Hepatocyte (in vitro differentiated cells): ENCODE results near the gene AMBRA1. TPM values are rescaled to one million over a fixed set of nuclear protein-coding genes. Genes with fewer than 3 reads are reported as not detected.

ENCODE experiments used
- DNase-seq: peaks from one replicate; pipeline ENCODE4 v3.0.0-alpha.2; 2016; ENCODE audit warnings: low spot score
- H2AFZ ChIP-seq: fragments of 200-600 bp; sonication (generic); 2 replicates; pipeline ENCODE4 v1.6.0; 2016; ENCODE audit warnings: antibody characterized with exemption, mild to moderate bottlenecking
- H3K27ac ChIP-seq: fragments of 200-600 bp; sonication (generic); 2 replicates; pipeline ENCODE4 v1.5.1; 2016; ENCODE audit warnings: mild to moderate bottlenecking
- H3K27me3 ChIP-seq: fragments of 200-600 bp; sonication (generic); 2 replicates; pipeline ENCODE4 v1.6.1; 2016
- H3K36me3 ChIP-seq: fragments of 200-600 bp; sonication (generic); replicated peaks from 2 replicates; pipeline ENCODE4 v1.5.1; 2016; ENCODE audit warnings: low read depth; ENCODE audit not compliant: insufficient read depth
- H3K4me1 ChIP-seq: fragments of 200-600 bp; sonication (generic); 2 replicates; pipeline ENCODE4 v1.5.1; 2016; ENCODE audit warnings: mild to moderate bottlenecking, moderate library complexity; ENCODE audit not compliant: insufficient read depth
- H3K4me2 ChIP-seq: fragments of 200-600 bp; sonication (generic); 2 replicates; pipeline ENCODE4 v1.6.0; 2016
- H3K4me3 ChIP-seq: fragments of 200-600 bp; sonication (generic); 2 replicates; pipeline ENCODE4 v1.5.1; 2016; ENCODE audit warnings: mild to moderate bottlenecking
- H3K79me2 ChIP-seq: fragments of 200-600 bp; sonication (generic); 2 replicates; pipeline ENCODE4 v1.6.0; 2017; ENCODE audit warnings: mild to moderate bottlenecking
- H3K9me2 ChIP-seq: fragments of 200-600 bp; sonication (generic); replicated peaks from 2 replicates; pipeline ENCODE4 v1.6.0; 2017; ENCODE audit warnings: mild to moderate bottlenecking; ENCODE audit not compliant: insufficient read depth
- H3K9me3 ChIP-seq: fragments of 200-600 bp; sonication (generic); 2 replicates; pipeline ENCODE4 v1.5.1; 2016; ENCODE audit warnings: low read depth, mild to moderate bottlenecking
- H4K20me1 ChIP-seq: fragments of 200-600 bp; sonication (generic); 2 replicates; pipeline ENCODE4 v1.6.0; 2016; ENCODE audit warnings: mild to moderate bottlenecking; ENCODE audit not compliant: insufficient read depth, poor library complexity, severe bottlenecking
- CTCF ChIP-seq: fragments of 200-600 bp; sonication (generic); IDR thresholded peaks from 2 replicates; pipeline ENCODE4 v1.5.1; 2016; ENCODE audit warnings: antibody characterized with exemption, mild to moderate bottlenecking; ENCODE audit not compliant: poor library complexity
- EZH2 ChIP-seq: fragments of 200-600 bp; sonication (generic); IDR thresholded peaks from 2 replicates; pipeline ENCODE4 v1.6.1; 2016; ENCODE audit warnings: antibody characterized with exemption, mild to moderate bottlenecking, borderline replicate concordance
- EZH2phosphoT487 ChIP-seq: fragments of 200-600 bp; sonication (generic); IDR thresholded peaks from one replicate; pipeline ENCODE4 v1.6.1; 2018; ENCODE audit warnings: antibody characterized with exemption, mild to moderate bottlenecking, low read depth, moderate library complexity; ENCODE audit not compliant: unreplicated experiment, severe bottlenecking
- WGBS: methylation state at CpG from one replicate; pipeline ENCODE4 v1.1.6; 2016; ENCODE audit warnings: low lambda C conversion rate; ENCODE audit errors: missing lambda C conversion rate; 5-methylcytosine and 5-hydroxymethylcytosine counted together
- polyA plus RNA-seq: library from polyadenylated mRNA; unstranded; fragments of >200 nt; fragmentation: Nextera tagmentation; extraction: Ambion mirVana; gene quantifications from 2 replicates; pipeline ENCODE4 v1.2.1, GENCODE V29; 2016
- total RNA-seq: library from RNA; depleted of rRNA; stranded (reverse); fragments of >200 nt; gene quantifications from 2 replicates; pipeline ENCODE4 v1.2.3, GENCODE V29; 2014

The AMBRA1 gene
- total and polyA plus RNA-seq, 2 experiments from 2014 or later: 7.2 to 31.2 TPM

DNA sequence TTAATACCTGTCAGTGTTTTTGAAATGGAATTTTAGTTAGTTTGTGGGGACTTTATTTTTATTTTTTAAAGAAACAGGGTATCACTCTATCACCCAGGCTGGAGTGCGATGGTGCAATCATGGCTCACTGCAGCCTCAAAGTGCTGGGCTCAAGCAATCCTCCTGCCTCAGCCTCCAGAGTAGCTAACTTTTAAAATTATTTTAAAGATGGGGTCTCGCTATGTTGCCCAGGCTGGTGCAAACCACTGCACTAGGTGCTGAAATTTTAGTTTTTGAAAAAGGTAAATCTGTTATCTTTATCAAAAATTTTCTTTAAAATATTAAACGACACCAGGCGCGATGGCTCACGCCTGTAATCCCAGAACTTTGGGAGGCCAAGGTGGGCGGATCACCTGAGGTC lies 42.6 kb downstream of the AMBRA1 start:
- no peak overlapping the region for H2AFZ ChIP-seq
- H3K4me3 ChIP-seq: no peak overlapping the region
- no peak for DNase-seq
- H3K36me3 ChIP-seq: no peaks in the 10 kb centered on the region
- 96% methylated on average over 7 of the region's 7 CpGs for WGBS
- H3K9me2 ChIP-seq: no peaks in the 10 kb centered on the region
- peaks cover 78% of the 10 kb centered on the region for H3K79me2 ChIP-seq
- H4K20me1 ChIP-seq: peaks cover 36% of the 10 kb centered on the region
- no peak for TF ChIP-seq CTCF
- no peak for TF ChIP-seq EZH2phosphoT487
- H3K9me3 ChIP-seq: no peaks in the 10 kb centered on the region
- peaks cover 24% of the 10 kb centered on the region for H3K4me1 ChIP-seq
- H3K27ac ChIP-seq: no peak overlapping the region
- H3K4me2 ChIP-seq: no peak overlapping the region
- H3K27me3 ChIP-seq: no peaks in the 10 kb centered on the region

- Histone ChIP-seq H3K9me3 (no peaks in the 10 kb centered on the region), H3K4me2 (no peak overlapping the region), H4K20me1 (peaks cover 27% of the 10 kb centered on the region), H3K36me3 (no peaks in the 10 kb centered on the region), H3K9me2 (no peaks in the 10 kb centered on the region), H3K4me3 (no peak overlapping the region), H3K27ac (no peak overlapping the region), H3K79me2 (peaks cover 58% of the 10 kb centered on the region), H3K4me1 (no peaks in the 10 kb centered on the region), H3K27me3 (no peaks in the 10 kb centered on the region), H2AFZ (no peak overlapping the region)
- 79% methylated on average over 5 of the region's 5 CpGs for WGBS
- DNase-seq: no peak
- TF ChIP-seq CTCF (no peak), EZH2 (no peak), EZH2phosphoT487 (no peak)
Observed at GRCh38 chr11:46547579-46547978, 46.2 kb downstream of the AMBRA1 start.

DNA sequence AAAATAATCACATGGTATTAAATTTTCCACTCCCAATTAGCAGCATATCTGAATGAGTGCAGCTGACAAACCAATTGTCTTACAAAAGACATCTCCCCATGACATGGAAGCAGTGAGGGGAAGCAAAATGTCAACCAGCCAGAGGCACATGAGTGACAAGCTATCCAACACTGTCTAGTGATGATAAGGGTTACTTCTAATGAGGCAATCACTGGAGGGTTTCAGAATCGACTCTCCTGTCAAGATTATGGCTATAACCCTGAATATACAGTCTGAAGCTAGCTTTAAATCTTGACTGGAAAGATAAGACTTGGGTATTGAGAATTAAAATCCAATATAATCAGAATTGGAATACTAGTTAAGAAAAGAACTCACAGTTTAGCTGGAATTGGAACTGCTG lies 50.3 kb downstream of the AMBRA1 start:
- no peak for TF ChIP-seq EZH2
- no peak for TF ChIP-seq EZH2phosphoT487
- TF ChIP-seq CTCF: no peak
- H3K4me3 ChIP-seq: no peak overlapping the region
- H4K20me1 ChIP-seq: peaks cover 26% of the 10 kb centered on the region
- H3K4me2 ChIP-seq: no peak overlapping the region
- no peak overlapping the region for H3K27ac ChIP-seq
- no peak overlapping the region for H2AFZ ChIP-seq
- DNase-seq: no peak
- no peaks in the 10 kb centered on the region for H3K9me2 ChIP-seq
- no peaks in the 10 kb centered on the region for H3K27me3 ChIP-seq
- H3K4me1 ChIP-seq: no peaks in the 10 kb centered on the region
- peaks cover 54% of the 10 kb centered on the region for H3K79me2 ChIP-seq
- no peaks in the 10 kb centered on the region for H3K9me3 ChIP-seq
- no peaks in the 10 kb centered on the region for H3K36me3 ChIP-seq
- WGBS: 88% methylated on average over 1 of the region's 1 CpG
